Measurements from ENCODE around the gene TEDDM1.

GRCh38 chr1:182410620-182411273 lies 10.3 kb upstream of the TEDDM1 start:
- no peak for TF ChIP-seq POLR2A (IDR thresholded peaks at IDR 0.05)
- TF ChIP-seq, protein P1, sequence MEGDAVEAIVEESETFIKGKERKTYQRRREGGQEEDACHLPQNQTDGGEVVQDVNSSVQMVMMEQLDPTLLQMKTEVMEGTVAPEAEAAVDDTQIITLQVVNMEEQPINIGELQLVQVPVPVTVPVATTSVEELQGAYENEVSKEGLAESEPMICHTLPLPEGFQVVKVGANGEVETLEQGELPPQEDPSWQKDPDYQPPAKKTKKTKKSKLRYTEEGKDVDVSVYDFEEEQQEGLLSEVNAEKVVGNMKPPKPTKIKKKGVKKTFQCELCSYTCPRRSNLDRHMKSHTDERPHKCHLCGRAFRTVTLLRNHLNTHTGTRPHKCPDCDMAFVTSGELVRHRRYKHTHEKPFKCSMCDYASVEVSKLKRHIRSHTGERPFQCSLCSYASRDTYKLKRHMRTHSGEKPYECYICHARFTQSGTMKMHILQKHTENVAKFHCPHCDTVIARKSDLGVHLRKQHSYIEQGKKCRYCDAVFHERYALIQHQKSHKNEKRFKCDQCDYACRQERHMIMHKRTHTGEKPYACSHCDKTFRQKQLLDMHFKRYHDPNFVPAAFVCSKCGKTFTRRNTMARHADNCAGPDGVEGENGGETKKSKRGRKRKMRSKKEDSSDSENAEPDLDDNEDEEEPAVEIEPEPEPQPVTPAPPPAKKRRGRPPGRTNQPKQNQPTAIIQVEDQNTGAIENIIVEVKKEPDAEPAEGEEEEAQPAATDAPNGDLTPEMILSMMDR (IDR thresholded peaks at IDR 0.05), result no peak

Measured in right lobe of liver (tissue), 4 donors.